Prostate gland (tissue), 2 donors: Measurements from ENCODE around the gene ARFGAP1. TPM values are rescaled to one million over a fixed set of nuclear protein-coding genes. Genes with fewer than 3 reads are reported as not detected.

Experiments
- DNase-seq: peaks from one replicate; pipeline ENCODE4 v3.0.0-alpha.2; 2019; ENCODE audit warnings: low spot score
- H3K27ac ChIP-seq, 2 donors: fragments of 200-600 bp; sonication (generic); 2 replicates each; pipeline ENCODE4 v1.5.1; 2017 to 2019
- H3K27me3 ChIP-seq: fragments of 200-600 bp; sonication (generic); replicated peaks from 2 replicates; pipeline ENCODE4 v1.5.1; 2019; ENCODE audit not compliant: insufficient read depth
- H3K36me3 ChIP-seq, 2 donors: fragments of 200-600 bp; sonication (generic); 1 replicate in 1 of 2; 2 replicates in 1 of 2; pipeline versions ENCODE4 v1.5.1 to v1.8.1; 2017 to 2019
- H3K4me1 ChIP-seq: fragments of 200-600 bp; sonication (generic); replicated peaks from 2 replicates; pipeline ENCODE4 v1.5.1; 2019
- H3K4me3 ChIP-seq, 2 donors: fragments of 200-600 bp; sonication (generic); 2 replicates each; pipeline ENCODE4 v1.5.1; 2017 to 2019
- H3K9me3 ChIP-seq: fragments of 200-600 bp; sonication (generic); 2 replicates; pipeline ENCODE4 v1.5.1; 2017
- POLR2A ChIP-seq: fragments of 450-650 bp; IDR thresholded peaks from one replicate; pipeline ENCODE4 v1.6.1; 2016; ENCODE audit warnings: antibody characterized with exemption, mild to moderate bottlenecking
- POLR2AphosphoS5 ChIP-seq: sonication (generic); formaldehyde crosslinking; IDR thresholded peaks from one replicate; pipeline ENCODE4 v1.6.1; 2017; ENCODE audit warnings: antibody characterized with exemption
- WGBS: methylation state at CpG from one replicate; pipeline ENCODE4 v1.1.5; 2018; 5-methylcytosine and 5-hydroxymethylcytosine counted together
- intact Hi-C: fragments of 100-400 bp; cut with DNase I; formaldehyde crosslinking; loops from one replicate; pipeline ENCODE4 v1.14.2; 2022
- total RNA-seq, 2 donors: library from RNA; depleted of rRNA; stranded (reverse); fragments of >200 nt; gene quantifications; one replicate each; pipeline ENCODE4 v1.1.0, GENCODE V29; 2016
- TF ChIP-seq, protein P1 (sequence below), 4 experiments: fragments of 200-600 bp in 2 of 4; fragments of 450-650 bp in 2 of 4; sonication (generic) in 2 of 4; IDR thresholded peaks; 1 replicate in 3 of 4; 2 replicates in 1 of 4; pipeline ENCODE4 v1.5.1; 2016 to 2019; ENCODE audit warnings: antibody characterized with exemption in 4 of 4, mild to moderate bottlenecking in 2 of 4, moderate library complexity in 2 of 4

ARFGAP1 gene
- total RNA-seq, 2 donors from 2014 or later: 43.6 to 85.6 TPM

GRCh38 chr20:63317601-63318291 is 45.1 kb downstream of the ARFGAP1 start:
- H3K4me1 ChIP-seq: no peaks in the 10 kb centered on the region
- no peaks in the 10 kb centered on the region for H3K9me3 ChIP-seq
- intact Hi-C loops: no loop called here
- H3K27ac ChIP-seq: no peak overlapping the region
- DNase-seq: no peak
- H3K36me3 ChIP-seq: no peaks in the 10 kb centered on the region
- H3K4me3 ChIP-seq: no peak overlapping the region
- no peak for TF ChIP-seq POLR2A
- TF ChIP-seq, protein P1, sequence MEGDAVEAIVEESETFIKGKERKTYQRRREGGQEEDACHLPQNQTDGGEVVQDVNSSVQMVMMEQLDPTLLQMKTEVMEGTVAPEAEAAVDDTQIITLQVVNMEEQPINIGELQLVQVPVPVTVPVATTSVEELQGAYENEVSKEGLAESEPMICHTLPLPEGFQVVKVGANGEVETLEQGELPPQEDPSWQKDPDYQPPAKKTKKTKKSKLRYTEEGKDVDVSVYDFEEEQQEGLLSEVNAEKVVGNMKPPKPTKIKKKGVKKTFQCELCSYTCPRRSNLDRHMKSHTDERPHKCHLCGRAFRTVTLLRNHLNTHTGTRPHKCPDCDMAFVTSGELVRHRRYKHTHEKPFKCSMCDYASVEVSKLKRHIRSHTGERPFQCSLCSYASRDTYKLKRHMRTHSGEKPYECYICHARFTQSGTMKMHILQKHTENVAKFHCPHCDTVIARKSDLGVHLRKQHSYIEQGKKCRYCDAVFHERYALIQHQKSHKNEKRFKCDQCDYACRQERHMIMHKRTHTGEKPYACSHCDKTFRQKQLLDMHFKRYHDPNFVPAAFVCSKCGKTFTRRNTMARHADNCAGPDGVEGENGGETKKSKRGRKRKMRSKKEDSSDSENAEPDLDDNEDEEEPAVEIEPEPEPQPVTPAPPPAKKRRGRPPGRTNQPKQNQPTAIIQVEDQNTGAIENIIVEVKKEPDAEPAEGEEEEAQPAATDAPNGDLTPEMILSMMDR (IDR thresholded peaks at IDR 0.05): no peak
- no peak for TF ChIP-seq POLR2AphosphoS5
- H3K27me3 ChIP-seq: no peaks in the 10 kb centered on the region
- 86% methylated on average over 18 of the region's 18 CpGs for WGBS

DNA sequence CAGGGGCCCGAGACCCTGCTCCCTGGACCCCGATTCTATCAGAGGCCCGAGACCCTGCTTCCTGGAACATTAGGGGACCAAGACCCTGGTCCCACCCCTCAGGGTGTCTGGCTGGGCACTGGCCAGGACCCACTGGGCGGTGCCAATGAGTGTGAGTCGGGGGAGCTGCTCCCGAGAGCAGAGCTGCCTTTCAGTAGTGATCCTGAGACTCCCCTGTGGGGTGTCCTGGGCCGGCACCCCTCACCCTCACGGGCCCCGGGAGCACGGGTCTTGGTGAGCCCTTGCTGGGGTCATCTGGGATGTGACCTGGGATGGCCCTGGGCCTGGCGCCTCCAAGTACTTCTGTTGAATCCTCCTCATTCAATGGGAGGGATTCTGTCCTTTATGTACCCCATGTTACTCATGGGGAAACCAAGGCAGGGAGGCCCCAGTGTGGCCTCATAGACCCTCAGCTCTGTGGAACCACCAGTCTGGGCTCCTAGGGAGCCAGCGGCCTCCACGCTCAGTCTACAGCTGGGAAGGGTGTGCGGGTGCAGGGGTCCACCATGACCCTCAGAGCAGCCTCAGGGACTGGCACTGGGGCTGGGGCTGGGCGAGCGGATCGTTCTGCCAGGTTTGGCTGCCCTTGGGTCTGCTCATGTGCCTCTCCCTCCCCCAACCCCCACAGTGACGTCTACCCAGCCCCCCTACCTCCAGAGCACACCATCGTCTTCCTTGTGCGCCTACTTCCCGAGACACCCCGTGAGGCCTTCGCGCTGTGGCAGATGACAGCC is 46.0 kb downstream of the ARFGAP1 start:
- no peak for DNase-seq
- 95% methylated on average over 16 of the region's 24 CpGs for WGBS
- H3K4me1 ChIP-seq: no peaks in the 10 kb centered on the region
- no peaks in the 10 kb centered on the region for H3K9me3 ChIP-seq
- TF ChIP-seq POLR2A (no peak), POLR2AphosphoS5 (no peak)
- TF ChIP-seq, protein P1 (IDR thresholded peaks at IDR 0.05): no peak
- H3K36me3 ChIP-seq: no peaks in the 10 kb centered on the region
- intact Hi-C loops: no loop called here
- H3K4me3 ChIP-seq: no peak overlapping the region
- H3K27me3 ChIP-seq: no peaks in the 10 kb centered on the region
- H3K27ac ChIP-seq: no peak overlapping the region

- Histone ChIP-seq H3K27me3 (no peaks in the 10 kb centered on the region), H3K4me3 (no peak overlapping the region), H3K27ac (no peak overlapping the region), H3K4me1 (no peaks in the 10 kb centered on the region), H3K36me3 (no peaks in the 10 kb centered on the region), H3K9me3 (no peaks in the 10 kb centered on the region)
- DNase-seq: no peak
- 86% methylated on average over 22 of the region's 25 CpGs for WGBS
- intact Hi-C loops: no loop called here
- TF ChIP-seq POLR2A: no peak
- TF ChIP-seq, protein P1 (IDR thresholded peaks at IDR 0.05): no peak
- TF ChIP-seq POLR2AphosphoS5: no peak
These were observed 46.8 kb downstream of the ARFGAP1 start for GRCh38 chr20:63319164-63320040.

DNA sequence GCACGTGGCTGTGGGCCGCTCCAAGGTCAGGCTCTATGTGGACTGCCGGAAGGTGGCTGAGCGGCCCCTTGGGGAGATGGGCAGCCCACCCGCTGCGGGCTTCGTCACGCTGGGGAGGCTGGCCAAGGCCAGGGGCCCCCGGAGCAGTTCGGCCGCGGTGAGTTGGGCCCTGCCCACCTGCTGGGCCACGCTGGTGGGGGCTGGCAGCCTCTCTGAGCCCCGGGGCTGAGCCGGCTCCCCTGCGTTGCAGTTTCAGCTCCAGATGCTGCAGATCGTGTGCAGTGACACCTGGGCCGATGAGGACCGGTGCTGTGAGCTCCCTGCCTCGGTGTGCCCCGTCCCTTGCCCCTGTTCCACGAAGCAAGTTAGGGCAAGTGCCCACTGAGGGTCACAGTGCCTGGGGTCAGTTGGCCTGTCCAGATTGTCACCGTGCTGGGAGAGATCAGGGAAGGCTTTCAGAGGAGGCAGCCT is 47.5 kb downstream of the ARFGAP1 start:
- Histone ChIP-seq H3K36me3 (no peaks in the 10 kb centered on the region), H3K27me3 (no peaks in the 10 kb centered on the region), H3K4me1 (no peaks in the 10 kb centered on the region), H3K4me3 (no peak overlapping the region), H3K27ac (no peak overlapping the region), H3K9me3 (no peaks in the 10 kb centered on the region)
- WGBS: 81% methylated on average over 21 of the region's 23 CpGs
- TF ChIP-seq, protein P1 (IDR thresholded peaks at IDR 0.05): no peak
- no peak for TF ChIP-seq POLR2AphosphoS5
- no peak for TF ChIP-seq POLR2A
- intact Hi-C loops: no loop called here
- no peak for DNase-seq
